DOHH2 (cell line): Measurements from ENCODE around the gene SLC16A10.

Experiments
- H3F3A ChIP-seq: fragments of 200-600 bp; sonication (generic), shearing (Covaris generic); 2 replicates; pipeline ENCODE4 v1.6.0; 2016; ENCODE audit warnings: antibody characterized with exemption, mild to moderate bottlenecking; ENCODE audit not compliant: control insufficient read depth, insufficient read depth
- H3K27ac ChIP-seq: fragments of 200-600 bp; sonication (generic); 2 replicates; pipeline ENCODE4 v1.5.1; 2014; ENCODE audit warnings: low read depth, mild to moderate bottlenecking, low read length, moderate library complexity
- H3K27me3 ChIP-seq: fragments of 200-600 bp; sonication (generic); 2 replicates; pipeline ENCODE4 v1.6.1; 2014; ENCODE audit warnings: mild to moderate bottlenecking, low read length, mixed read lengths; ENCODE audit not compliant: control insufficient read depth
- H3K36me3 ChIP-seq: fragments of 200-600 bp; sonication (generic); 2 replicates; pipeline ENCODE4 v1.6.1; 2014; ENCODE audit warnings: mild to moderate bottlenecking, low read length, moderate library complexity, mixed read lengths; ENCODE audit not compliant: control insufficient read depth
- H3K4me1 ChIP-seq: fragments of 200-600 bp; sonication (generic); 2 replicates; pipeline ENCODE4 v1.6.1; 2014; ENCODE audit warnings: mild to moderate bottlenecking, low read length, mixed read lengths; ENCODE audit not compliant: control insufficient read depth
- H3K4me2 ChIP-seq: fragments of 200-600 bp; sonication (generic); 2 replicates; pipeline ENCODE4 v1.6.0; 2014; ENCODE audit warnings: mild to moderate bottlenecking, low read length, moderate library complexity
- H3K4me3 ChIP-seq: fragments of 200-600 bp; sonication (generic); 2 replicates; pipeline ENCODE4 v1.5.1; 2014; ENCODE audit warnings: mild to moderate bottlenecking, low read length, mixed read lengths
- H3K79me2 ChIP-seq: fragments of 200-600 bp; sonication (generic); 2 replicates; pipeline ENCODE4 v1.6.1; 2014; ENCODE audit warnings: mild to moderate bottlenecking, low read length, mixed read lengths; ENCODE audit not compliant: control insufficient read depth
- H3K9me2 ChIP-seq: fragments of 200-600 bp; sonication (generic); replicated peaks from 2 replicates; pipeline ENCODE4 v1.6.1; 2014; ENCODE audit warnings: mild to moderate bottlenecking, low read length, mixed read lengths; ENCODE audit not compliant: control insufficient read depth
- H3K9me3 ChIP-seq: fragments of 200-600 bp; sonication (generic); 2 replicates; pipeline ENCODE4 v1.6.1; 2014; ENCODE audit warnings: antibody characterized with exemption, low read length, mixed read lengths; ENCODE audit not compliant: control insufficient read depth, insufficient read depth
- H4K20me1 ChIP-seq: fragments of 200-600 bp; sonication (generic); 2 replicates; pipeline ENCODE4 v1.6.0; 2014; ENCODE audit warnings: low read depth, mild to moderate bottlenecking, antibody characterized with exemption, low read length, moderate library complexity; ENCODE audit not compliant: control insufficient read depth, insufficient read depth
- EZH2phosphoT487 ChIP-seq: fragments of 200-600 bp; sonication (generic); IDR thresholded peaks from 2 replicates; pipeline ENCODE4 v1.6.1; 2017; ENCODE audit warnings: borderline replicate concordance, mild to moderate bottlenecking, antibody characterized with exemption, low read length, moderate library complexity, mixed read lengths
- TF ChIP-seq, protein P1 (sequence below): fragments of 200-600 bp; sonication (generic); IDR thresholded peaks from one replicate; pipeline ENCODE4 v1.5.1; 2014; ENCODE audit warnings: antibody characterized with exemption, mild to moderate bottlenecking, low read depth, low read length; ENCODE audit not compliant: poor library complexity, severe bottlenecking

Gene SLC16A10

GRCh38 chr6:111172563-111172962, 85.3 kb downstream of the SLC16A10 start:
- Histone ChIP-seq H4K20me1 (no peaks in the 10 kb centered on the region), H3K27ac (no peak overlapping the region), H3K4me3 (no peak overlapping the region), H3K4me2 (no peak overlapping the region), H3K79me2 (no peaks in the 10 kb centered on the region), H3K4me1 (peaks cover 3% of the 10 kb centered on the region; the same call in 1 of the 2 replicates), H3K36me3 (no peaks in the 10 kb centered on the region), H3K27me3 (peaks cover 3% of the 10 kb centered on the region; the same call in 1 of the 2 replicates), H3K9me3 (no peaks in the 10 kb centered on the region), H3F3A (no peaks in the 10 kb centered on the region), H3K9me2 (no peaks in the 10 kb centered on the region)
- TF ChIP-seq, protein P1, sequence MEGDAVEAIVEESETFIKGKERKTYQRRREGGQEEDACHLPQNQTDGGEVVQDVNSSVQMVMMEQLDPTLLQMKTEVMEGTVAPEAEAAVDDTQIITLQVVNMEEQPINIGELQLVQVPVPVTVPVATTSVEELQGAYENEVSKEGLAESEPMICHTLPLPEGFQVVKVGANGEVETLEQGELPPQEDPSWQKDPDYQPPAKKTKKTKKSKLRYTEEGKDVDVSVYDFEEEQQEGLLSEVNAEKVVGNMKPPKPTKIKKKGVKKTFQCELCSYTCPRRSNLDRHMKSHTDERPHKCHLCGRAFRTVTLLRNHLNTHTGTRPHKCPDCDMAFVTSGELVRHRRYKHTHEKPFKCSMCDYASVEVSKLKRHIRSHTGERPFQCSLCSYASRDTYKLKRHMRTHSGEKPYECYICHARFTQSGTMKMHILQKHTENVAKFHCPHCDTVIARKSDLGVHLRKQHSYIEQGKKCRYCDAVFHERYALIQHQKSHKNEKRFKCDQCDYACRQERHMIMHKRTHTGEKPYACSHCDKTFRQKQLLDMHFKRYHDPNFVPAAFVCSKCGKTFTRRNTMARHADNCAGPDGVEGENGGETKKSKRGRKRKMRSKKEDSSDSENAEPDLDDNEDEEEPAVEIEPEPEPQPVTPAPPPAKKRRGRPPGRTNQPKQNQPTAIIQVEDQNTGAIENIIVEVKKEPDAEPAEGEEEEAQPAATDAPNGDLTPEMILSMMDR = no peak
- no peak for TF ChIP-seq EZH2phosphoT487

DNA sequence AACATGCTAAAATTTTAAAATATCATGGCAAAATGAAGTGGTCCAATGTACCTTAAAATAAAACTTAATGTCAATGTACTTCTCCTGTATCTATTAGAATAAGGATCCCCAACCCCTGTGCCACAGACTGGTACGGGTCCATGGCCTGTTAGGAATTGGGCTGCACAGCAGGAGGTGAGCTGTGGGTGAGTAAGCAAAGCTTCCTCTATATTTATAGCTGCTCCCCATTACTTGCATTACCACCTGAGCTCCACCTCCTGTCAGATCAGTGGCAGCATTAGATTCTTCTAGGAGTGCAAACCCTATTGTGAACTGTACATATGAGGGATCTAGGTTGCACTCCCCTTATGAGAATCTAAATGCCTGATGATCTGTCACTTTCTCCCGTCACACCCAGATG, 86.0 kb downstream of the SLC16A10 start:
- Histone ChIP-seq H3K4me3 (no peak overlapping the region), H4K20me1 (no peaks in the 10 kb centered on the region), H3K27ac (no peak overlapping the region), H3K4me2 (no peak overlapping the region), H3F3A (no peaks in the 10 kb centered on the region), H3K27me3 (peaks cover 3% of the 10 kb centered on the region; the same call in 1 of the 2 replicates), H3K9me3 (no peaks in the 10 kb centered on the region), H3K4me1 (peaks cover 3% of the 10 kb centered on the region; the same call in 1 of the 2 replicates), H3K36me3 (no peaks in the 10 kb centered on the region), H3K9me2 (no peaks in the 10 kb centered on the region), H3K79me2 (no peaks in the 10 kb centered on the region)
- TF ChIP-seq, protein P1 = no peak
- no peak for TF ChIP-seq EZH2phosphoT487

DNA sequence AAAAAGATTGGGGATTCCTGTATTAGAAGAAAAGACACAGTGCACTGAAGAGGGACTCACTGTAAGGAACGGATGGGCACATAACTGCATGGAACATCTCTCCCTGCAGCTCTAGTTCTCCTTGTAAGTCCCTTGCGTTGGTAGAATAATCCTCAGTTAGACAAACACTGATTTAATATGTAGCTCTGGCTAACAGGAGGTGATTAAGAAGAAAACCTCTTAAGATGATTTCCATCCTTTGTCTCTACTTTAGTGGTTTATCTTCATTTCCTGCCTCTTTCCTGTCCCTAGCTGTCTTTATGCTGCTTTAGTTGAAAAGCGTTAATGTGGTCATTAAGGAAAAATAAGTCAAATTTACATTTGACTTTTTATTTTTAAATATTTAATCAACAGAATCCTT, 86.6 kb downstream of the SLC16A10 start:
- Histone ChIP-seq H3K79me2 (no peaks in the 10 kb centered on the region), H3K27ac (no peak overlapping the region), H3F3A (no peaks in the 10 kb centered on the region), H3K36me3 (no peaks in the 10 kb centered on the region), H3K4me2 (no peak overlapping the region), H4K20me1 (no peaks in the 10 kb centered on the region), H3K4me3 (no peak overlapping the region), H3K9me2 (no peaks in the 10 kb centered on the region), H3K27me3 (peaks cover 3% of the 10 kb centered on the region; the same call in 1 of the 2 replicates), H3K4me1 (peaks cover 3% of the 10 kb centered on the region; the same call in 1 of the 2 replicates), H3K9me3 (no peaks in the 10 kb centered on the region)
- TF ChIP-seq, protein P1 = no peak
- TF ChIP-seq EZH2phosphoT487 = no peak
